Liver (tissue), 9 donors: Measurements from ENCODE around the gene STRBP. TPM values are rescaled to one million over a fixed set of nuclear protein-coding genes. Genes with fewer than 3 reads are reported as not detected.
"Not testable (repeated sequence)": the region's sequence is repeated elsewhere in the genome, so short reads cannot be mapped to it uniquely, and the experiment has no call there.

Source experiments
- DNase-seq: peaks from one replicate; pipeline ENCODE4 v3.0.0-alpha.2; 2017; ENCODE audit warnings: low spot score
- H3K27ac ChIP-seq, 2 donors: one replicate each; pipeline ENCODE4 v1.7.0; 2013; ENCODE audit warnings: inconsistent platforms in 2 of 2, low read length in 2 of 2, control low read depth in 1 of 2, low read depth in 1 of 2, mild to moderate bottlenecking in 1 of 2
- H3K27me3 ChIP-seq, 4 donors: one replicate each; pipeline versions ENCODE4 v1.6.1 to v1.7.0; 2013; ENCODE audit warnings: low read length in 3 of 4, inconsistent platforms in 1 of 4, mild to moderate bottlenecking in 1 of 4, moderate library complexity in 1 of 4; ENCODE audit not compliant: control insufficient read depth in 4 of 4, insufficient read depth in 4 of 4
- H3K36me3 ChIP-seq, 4 donors: one replicate each; pipeline versions ENCODE4 v1.6.1 to v1.7.0; 2013; ENCODE audit warnings: low read length in 3 of 4, mild to moderate bottlenecking in 3 of 4, low read depth in 1 of 4, moderate library complexity in 1 of 4; ENCODE audit not compliant: control insufficient read depth in 4 of 4, insufficient read depth in 3 of 4
- H3K4me1 ChIP-seq, 4 donors: one replicate each; pipeline versions ENCODE4 v1.6.1 to v1.7.0; 2013; ENCODE audit warnings: low read length in 3 of 4, mild to moderate bottlenecking in 3 of 4, moderate library complexity in 1 of 4; ENCODE audit not compliant: control insufficient read depth in 4 of 4, insufficient read depth in 4 of 4
- H3K4me3 ChIP-seq, 3 donors: one replicate each; pipeline versions ENCODE4 v1.6.1 to v1.7.0; 2013; ENCODE audit warnings: low read length in 3 of 3, control low read depth in 1 of 3, low read depth in 1 of 3, mild to moderate bottlenecking in 1 of 3
- H3K9ac ChIP-seq, 2 donors: one replicate each; pipeline ENCODE4 v1.7.0; 2013; ENCODE audit warnings: low read length in 2 of 2, mild to moderate bottlenecking in 2 of 2, moderate library complexity in 2 of 2, control low read depth in 1 of 2, low read depth in 1 of 2
- H3K9me3 ChIP-seq, 4 donors: one replicate each; pipeline versions ENCODE4 v1.6.1 to v1.7.0; 2013; ENCODE audit warnings: low read length in 3 of 4; ENCODE audit not compliant: control insufficient read depth in 4 of 4
- ATF3 ChIP-seq: IDR thresholded peaks from 2 replicates; pipeline ENCODE4 v1.6.1; 2016; ENCODE audit warnings: antibody characterized with exemption
- CTCF ChIP-seq: fragments of 150-350 bp; IDR thresholded peaks from 2 replicates; pipeline ENCODE4 v1.5.1; 2017; ENCODE audit warnings: improper control_type of control experiment, low read depth, low read length; ENCODE audit not compliant: missing input control
- EGR1 ChIP-seq, 2 donors: IDR thresholded peaks; 2 replicates each; pipeline ENCODE4 v1.6.1; 2016 to 2018; ENCODE audit warnings: antibody characterized with exemption in 2 of 2, low read depth in 2 of 2
- FOXA1 ChIP-seq: IDR thresholded peaks from 2 replicates; pipeline ENCODE4 v1.6.1; 2016; ENCODE audit warnings: antibody characterized with exemption
- FOXA2 ChIP-seq: IDR thresholded peaks from 2 replicates; pipeline ENCODE4 v1.6.1; 2016; ENCODE audit warnings: antibody characterized with exemption
- GABPA ChIP-seq, 2 donors: IDR thresholded peaks in 1 of 2; conservative IDR thresholded peaks in 1 of 2; 2 replicates each; pipeline ENCODE4 v1.6.1; 2016; ENCODE audit warnings: antibody characterized with exemption in 2 of 2, mild to moderate bottlenecking in 1 of 2, moderate library complexity in 1 of 2
- HNF4A ChIP-seq, 2 donors: conservative IDR thresholded peaks; 2 replicates each; pipeline ENCODE4 v1.6.1; 2016; ENCODE audit warnings: antibody characterized with exemption in 2 of 2, mild to moderate bottlenecking in 2 of 2
- HNF4G ChIP-seq: IDR thresholded peaks from 2 replicates; pipeline ENCODE4 v1.6.1; 2016; ENCODE audit warnings: antibody characterized with exemption
- JUND ChIP-seq, 2 donors: IDR thresholded peaks; 2 replicates each; pipeline ENCODE4 v1.6.1; 2016; ENCODE audit warnings: antibody characterized with exemption in 2 of 2
- MAX ChIP-seq: IDR thresholded peaks from 2 replicates; pipeline ENCODE4 v1.6.1; 2016; ENCODE audit warnings: antibody characterized with exemption
- NR2F2 ChIP-seq: IDR thresholded peaks from 2 replicates; pipeline ENCODE4 v1.6.1; 2016; ENCODE audit warnings: antibody characterized with exemption
- RAD21 ChIP-seq, 2 donors: IDR thresholded peaks; 2 replicates each; pipeline ENCODE4 v1.6.1; 2016; ENCODE audit warnings: antibody characterized with exemption in 2 of 2, mild to moderate bottlenecking in 2 of 2
- REST ChIP-seq: IDR thresholded peaks from 2 replicates; pipeline ENCODE4 v1.6.1; 2016; ENCODE audit warnings: antibody characterized with exemption, mild to moderate bottlenecking
- RXRA ChIP-seq, 2 donors: IDR thresholded peaks; 2 replicates each; pipeline ENCODE4 v1.6.1; 2017 to 2018; ENCODE audit warnings: antibody characterized with exemption in 2 of 2, mild to moderate bottlenecking in 1 of 2
- SP1 ChIP-seq: IDR thresholded peaks from 2 replicates; pipeline ENCODE4 v1.6.1; 2018; ENCODE audit warnings: antibody characterized with exemption, mild to moderate bottlenecking
- TAF1 ChIP-seq: conservative IDR thresholded peaks from 2 replicates; pipeline ENCODE4 v1.6.1; 2016; ENCODE audit warnings: antibody characterized with exemption, mild to moderate bottlenecking
- YY1 ChIP-seq: IDR thresholded peaks from 2 replicates; pipeline ENCODE4 v1.6.1; 2016; ENCODE audit warnings: antibody characterized with exemption, mild to moderate bottlenecking
- ZBTB33 ChIP-seq: IDR thresholded peaks from 2 replicates; pipeline ENCODE4 v1.6.1; 2016; ENCODE audit warnings: antibody characterized with exemption
- WGBS: extraction: QIAGEN DNeasy Blood & Tissue Kit; methylation state at CpG from one replicate; pipeline ENCODE4 v1.1.7; 2013; 5-methylcytosine and 5-hydroxymethylcytosine counted together
- polyA plus RNA-seq, 2 donors: library from polyadenylated mRNA; stranded (reverse) in 1 of 2; unstranded in 1 of 2; fragments of 200-250 nt in 1 of 2; fragments of >200 nt in 1 of 2; fragmentation: Nextera tagmentation in 1 of 2; extraction: Ambion mirVana in 1 of 2; gene quantifications; one replicate each; pipeline versions ENCODE4 v1.2.1 to v1.2.3, GENCODE V29; 2013 to 2015
- total RNA-seq, 2 donors: library from RNA; depleted of rRNA; stranded (reverse); fragments of >200 nt; gene quantifications; one replicate each; pipeline ENCODE4 v1.2.3, GENCODE V29; 2014
- donor health status: healthy.
- donor health status: healthy.
- donor health status: healthy.
- donor health status: healthy.
- donor health status: healthy.

The STRBP gene
- total and polyA plus RNA-seq, 4 donors: 4.3 to 17.2 (median 8.5) TPM

GRCh38 chr9:123187131-123187530, 81.3 kb downstream of the STRBP start:
- TF ChIP-seq NR2F2: no peak
- no peak for TF ChIP-seq CTCF
- TF ChIP-seq HNF4G: no peak
- no peak for TF ChIP-seq GABPA (IDR thresholded peaks at IDR 0.05 in 1 of 2, conservative IDR thresholded peaks at IDR 0.05 in 1 of 2)
- no peak for TF ChIP-seq MAX
- no peak for TF ChIP-seq TAF1
- no peak for TF ChIP-seq YY1
- no peak for TF ChIP-seq REST
- TF ChIP-seq HNF4A (conservative IDR thresholded peaks at IDR 0.05): no peak
- no peak for TF ChIP-seq ATF3
- TF ChIP-seq FOXA1: no peak
- TF ChIP-seq FOXA2: no peak
- TF ChIP-seq ZBTB33: no peak
- TF ChIP-seq RXRA (IDR thresholded peaks at IDR 0.05): no peak
- no peak for TF ChIP-seq JUND (IDR thresholded peaks at IDR 0.05)
- TF ChIP-seq SP1: no peak
- TF ChIP-seq RAD21 (IDR thresholded peaks at IDR 0.05): no peak
- TF ChIP-seq EGR1 (IDR thresholded peaks at IDR 0.05; ENCODE audit: low read depth in 2 of 2): no peak
- no peak overlapping the region for H3K27ac ChIP-seq
- H3K4me3 ChIP-seq: no peak overlapping the region
- no peak for DNase-seq
- no peaks in the 10 kb centered on the region for H3K4me1 ChIP-seq
- H3K36me3 ChIP-seq: no peaks in the 10 kb centered on the region
- no peaks in the 10 kb centered on the region for H3K9me3 ChIP-seq
- no peak overlapping the region for H3K9ac ChIP-seq
- 96% methylated on average over 1 of the region's 1 CpG for WGBS
- no peaks in the 10 kb centered on the region for H3K27me3 ChIP-seq

GRCh38 chr9:123186029-123186428, 82.4 kb downstream of the STRBP start:
- H3K4me1 ChIP-seq, DNase-seq, H3K9me3 ChIP-seq, H3K27ac ChIP-seq, H3K4me3 ChIP-seq, H3K27me3 ChIP-seq, H3K36me3 ChIP-seq, H3K9ac ChIP-seq: not testable (repeated sequence)
- WGBS: 90% methylated on average over 2 of the region's 2 CpGs
